Stomach (tissue), 9 donors: Measurements from ENCODE around the gene USP7. TPM values are rescaled to one million over a fixed set of nuclear protein-coding genes. Genes with fewer than 3 reads are reported as not detected.
A peak's percentile ranks its signal among the peaks of the same experiment; 100 is the strongest.

Experiments
- DNase-seq, 2 donors: peaks; one replicate each; pipeline versions ENCODE4 v3.0.0 to v3.0.0-alpha.2; 2013 to 2019
- H3K27ac ChIP-seq, 5 donors: fragments of 200-600 bp in 4 of 5; sonication (generic) in 4 of 5; one replicate each; pipeline ENCODE4 v1.5.1; 2013 to 2019; ENCODE audit warnings: mild to moderate bottlenecking in 1 of 5, moderate library complexity in 1 of 5
- H3K27me3 ChIP-seq, 3 donors: fragments of 200-600 bp; sonication (generic); one replicate each; pipeline ENCODE4 v1.5.1; 2017 to 2019; ENCODE audit warnings: mixed run types in 1 of 3
- H3K36me3 ChIP-seq, 4 donors: fragments of 200-600 bp; sonication (generic); 1 replicate in 3 of 4; 2 replicates in 1 of 4; pipeline ENCODE4 v1.5.1; 2016 to 2019
- H3K4me1 ChIP-seq, 4 donors: fragments of 200-600 bp; sonication (generic); one replicate each; pipeline ENCODE4 v1.5.1; 2016 to 2019
- H3K4me3 ChIP-seq, 4 donors: fragments of 200-600 bp; sonication (generic) in 3 of 4; one replicate each; pipeline ENCODE4 v1.5.1; 2016 to 2019; ENCODE audit warnings: mild to moderate bottlenecking in 1 of 4
- H3K9me3 ChIP-seq, 4 donors: fragments of 200-600 bp; sonication (generic); one replicate each; pipeline ENCODE4 v1.5.1; 2016 to 2019
- CTCF ChIP-seq, 7 experiments: fragments of 450-650 bp in 4 of 7; fragments of 200-600 bp in 3 of 7; sonication (generic) in 3 of 7; IDR thresholded peaks; one replicate each; pipeline ENCODE4 v1.5.1; 2016 to 2019; ENCODE audit warnings: antibody characterized with exemption in 7 of 7, control low read depth in 2 of 7, mild to moderate bottlenecking in 1 of 7
- EP300 ChIP-seq: sonication (generic); formaldehyde crosslinking; IDR thresholded peaks from one replicate; pipeline ENCODE4 v1.6.1; 2017; ENCODE audit warnings: antibody characterized with exemption
- POLR2A ChIP-seq, 4 donors: fragments of 450-650 bp; IDR thresholded peaks; one replicate each; pipeline ENCODE4 v1.6.1; 2016; ENCODE audit warnings: antibody characterized with exemption in 4 of 4, control low read depth in 2 of 4, mild to moderate bottlenecking in 1 of 4, moderate library complexity in 1 of 4
- POLR2AphosphoS5 ChIP-seq, 3 donors: sonication (generic); formaldehyde crosslinking; IDR thresholded peaks; one replicate each; pipeline ENCODE4 v1.6.1; 2016; ENCODE audit warnings: antibody characterized with exemption in 3 of 3
- whole genome bisulfite sequencing, 5 donors: extraction: QIAGEN DNeasy Blood & Tissue Kit in 3 of 5; methylation state at CpG; one replicate each; pipeline versions ENCODE4 v1.1.5 to v1.1.7; 2013 to 2018; 5-methylcytosine and 5-hydroxymethylcytosine counted together
- intact Hi-C: fragments of 100-400 bp; cut with DNase I; formaldehyde crosslinking; loops from one replicate; pipeline ENCODE4 v1.15.1; 2023; ENCODE audit warnings: low total_unique reads
- polyA plus RNA-seq, 3 donors: library from polyadenylated mRNA; stranded (reverse); fragments of 200-250 nt; gene quantifications; one replicate each; pipeline ENCODE4 v1.2.3, GENCODE V29; 2013
- total RNA-seq, 5 donors: library from RNA; depleted of rRNA; stranded (reverse); fragments of >200 nt; gene quantifications; one replicate each; pipeline versions ENCODE4 v1.1.0 to v1.2.3, GENCODE V29; 2014 to 2016
- donor health status: healthy with polysubstance abuse.
- donor health status: Bipolar disorder and iron deficiency.
- donor health status: healthy.

USP7 gene
- total and polyA plus RNA-seq, 8 donors, result 19.3 to 171 (median 58.0) TPM

- 75 to 90% (median 86%) methylated on average over 3 of the region's 3 CpGs for WGBS, 5 donors
- Histone ChIP-seq H3K27me3 (no peaks in the 10 kb centered on the region), H3K9me3 (no peaks in the 10 kb centered on the region), H3K36me3 (no peaks in the 10 kb centered on the region), H3K27ac (no peak overlapping the region), H3K4me3 (no peak overlapping the region), H3K4me1 (peaks cover 7 to 17% (median 12%) of the 10 kb centered on the region in 4 donors)
- no peak for DNase-seq
- TF ChIP-seq POLR2A (IDR thresholded peaks at IDR 0.05) (no peak), CTCF (IDR thresholded peaks at IDR 0.05) (no peak), POLR2AphosphoS5 (IDR thresholded peaks at IDR 0.05) (no peak), EP300 (no peak)
- intact Hi-C loops, result no loop called here
Observed at GRCh38 chr16:8966817-8967131, 3.1 kb upstream of the USP7 start.

GRCh38 chr16:8964462-8964861 lies 756 bp upstream of the USP7 start:
- DNase-seq, result no peak
- 48 to 56% (median 51%) methylated on average over 6 of the region's 6 CpGs for WGBS, 5 donors
- Histone ChIP-seq H3K9me3 (no peaks in the 10 kb centered on the region), H3K4me3 (peak overlapping the region; percentile 53 to 63 (median 58)), H3K4me1 (peaks cover 30 to 39% (median 35%) of the 10 kb centered on the region in 4 donors), H3K36me3 (no peaks in the 10 kb centered on the region), H3K27ac (peak overlapping the region; percentile 84 to 92 (median 86)), H3K27me3 (no peaks in the 10 kb centered on the region)
- intact Hi-C loops, result no loop called here
- TF ChIP-seq CTCF (IDR thresholded peaks at IDR 0.05) (no peak), EP300 (no peak), POLR2AphosphoS5 (IDR thresholded peaks at IDR 0.05) (no peak), POLR2A (IDR thresholded peaks at IDR 0.05) (no peak)

- 0 to 2% (median 1%) methylated on average over 18 to 133 of the region's 146 CpGs for WGBS, 5 donors
- no peak for TF ChIP-seq POLR2AphosphoS5 (IDR thresholded peaks at IDR 0.05)
- no peak for TF ChIP-seq EP300
- H3K36me3 ChIP-seq, result no peaks in the 10 kb centered on the region
- peaks cover 41 to 49% (median 48%) of the 10 kb centered on the region in 4 donors for H3K4me1 ChIP-seq
- peak in 1 of 2 donors; percentile 58 for DNase-seq
- no peaks in the 10 kb centered on the region for H3K27me3 ChIP-seq
- H3K27ac ChIP-seq, result peak overlapping the region; percentile 84 to 92 (median 89)
- peak overlapping the region; percentile 77 to 89 (median 84) for H3K4me3 ChIP-seq
- intact Hi-C loops, result no loop called here
- no peaks in the 10 kb centered on the region for H3K9me3 ChIP-seq
Observed at GRCh38 chr16:8963010-8963820, 491 bp downstream of the USP7 start.

- no peaks in the 10 kb centered on the region for H3K27me3 ChIP-seq
- H3K4me3 ChIP-seq, result peak overlapping the region; percentile 77 to 89 (median 84)
- no peaks in the 10 kb centered on the region for H3K9me3 ChIP-seq
- H3K4me1 ChIP-seq, result peaks cover 48 to 56% (median 55%) of the 10 kb centered on the region in 4 donors
- 0 to 1% (median 1%) methylated on average over 28 to 50 of the region's 50 CpGs for WGBS, 5 donors
- H3K36me3 ChIP-seq, result no peaks in the 10 kb centered on the region
- TF ChIP-seq CTCF (IDR thresholded peaks at IDR 0.05), result no peak
- TF ChIP-seq EP300, result no peak
- no peak for TF ChIP-seq POLR2A (IDR thresholded peaks at IDR 0.05)
- TF ChIP-seq POLR2AphosphoS5 (IDR thresholded peaks at IDR 0.05), result peak in 1 of 3 donors; percentile 12
- peak overlapping the region; percentile 66 to 89 (median 80) for H3K27ac ChIP-seq
- intact Hi-C loops, result no loop called here
- peak; percentile 50 to 73 for DNase-seq
Observed at GRCh38 chr16:8962393-8963009, 1.2 kb downstream of the USP7 start.
